ENCODE data around the gene SMIM3. TPM values are rescaled to one million over a fixed set of nuclear protein-coding genes. Genes with fewer than 3 reads are reported as not detected.

Gene SMIM3
- total and polyA plus RNA-seq, 2 of the 13 experiments (the other 11 are each of a cell fraction or from before 2014, with no cell fraction given), result 11.6 to 96.7 TPM

DNA sequence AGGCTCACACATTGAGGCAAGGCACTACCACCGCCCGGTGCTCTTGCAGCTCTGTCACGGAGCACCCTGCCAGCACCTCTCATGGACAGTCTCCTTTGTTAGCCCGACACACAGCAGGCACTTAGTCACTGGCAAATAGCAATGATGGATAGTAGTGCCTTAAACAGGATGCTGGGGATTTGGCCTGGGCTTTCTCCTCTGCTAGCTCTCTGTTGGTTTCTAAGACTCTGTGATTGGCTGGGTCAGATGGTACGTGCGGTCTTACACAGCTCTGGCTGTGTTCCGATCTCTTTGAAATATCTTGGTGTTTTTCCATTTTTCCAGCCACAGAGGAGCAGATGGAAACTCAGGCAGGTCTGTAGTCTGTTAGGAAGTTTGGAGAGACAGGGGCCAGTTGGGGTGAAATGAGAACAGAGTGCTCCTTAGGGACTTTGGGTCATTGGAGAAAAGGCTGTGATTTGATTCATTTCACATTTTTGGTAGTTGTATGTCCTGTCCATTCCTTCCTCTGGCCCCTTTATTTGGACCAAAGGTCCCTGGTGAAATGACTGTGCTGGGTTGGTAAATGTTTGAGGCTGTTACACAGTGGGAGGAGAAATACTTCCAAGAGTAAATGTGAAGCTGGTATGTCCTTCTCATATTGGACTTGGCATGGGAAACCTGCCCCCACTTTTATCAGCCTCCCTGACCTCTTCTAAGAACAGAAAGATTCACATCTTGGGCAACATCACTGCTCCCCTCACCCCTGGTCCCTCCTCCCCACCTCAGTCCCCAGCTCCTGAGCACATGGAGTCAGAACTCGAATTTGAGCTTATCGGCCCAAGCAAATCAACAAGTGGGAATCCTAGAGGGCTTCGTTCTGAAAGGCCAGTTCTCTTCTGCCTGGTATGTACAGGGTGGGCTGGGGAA lies 3.4 kb downstream of the SMIM3 start (continued):
- no peak for TF ChIP-seq KAT7 (CRISPR knock-in tag; IDR thresholded peaks at IDR 0.05; ENCODE audit: borderline replicate concordance)
- 0 out of 2 replicates have a peak, but pooled peaks have one; percentile 38 for TF ChIP-seq RFXAP (CRISPR knock-in tag; IDR thresholded peaks at IDR 0.05; ENCODE audit: borderline replicate concordance)
- TF ChIP-seq MYC (CRISPR knock-in tag; IDR thresholded peaks at IDR 0.05; ENCODE audit: borderline replicate concordance), result peak; percentile 46; the same call in 1 of the 2 replicates
- TF ChIP-seq DNMT1 (CRISPR knock-in tag; IDR thresholded peaks at IDR 0.05), result 0 out of 2 replicates have a peak, but pooled peaks have one; percentile 35
- TF ChIP-seq ZNF777 (CRISPR knock-in tag; IDR thresholded peaks at IDR 0.05), result no peak
- TF ChIP-seq RARA (CRISPR knock-in tag; IDR thresholded peaks at IDR 0.05), result 0 out of 2 replicates have a peak, but pooled peaks have one; percentile 26
- no peak for TF ChIP-seq ZNF773 (CRISPR knock-in tag; IDR thresholded peaks at IDR 0.05; ENCODE audit: borderline replicate concordance)
- TF ChIP-seq ZC3H13 (CRISPR knock-in tag; IDR thresholded peaks at IDR 0.05), result 0 out of 2 replicates have a peak, but pooled peaks have one; percentile 41
- TF ChIP-seq ZMYM3 (CRISPR knock-in tag; IDR thresholded peaks at IDR 0.05), result peak; percentile 62
- TF ChIP-seq, protein P1, sequence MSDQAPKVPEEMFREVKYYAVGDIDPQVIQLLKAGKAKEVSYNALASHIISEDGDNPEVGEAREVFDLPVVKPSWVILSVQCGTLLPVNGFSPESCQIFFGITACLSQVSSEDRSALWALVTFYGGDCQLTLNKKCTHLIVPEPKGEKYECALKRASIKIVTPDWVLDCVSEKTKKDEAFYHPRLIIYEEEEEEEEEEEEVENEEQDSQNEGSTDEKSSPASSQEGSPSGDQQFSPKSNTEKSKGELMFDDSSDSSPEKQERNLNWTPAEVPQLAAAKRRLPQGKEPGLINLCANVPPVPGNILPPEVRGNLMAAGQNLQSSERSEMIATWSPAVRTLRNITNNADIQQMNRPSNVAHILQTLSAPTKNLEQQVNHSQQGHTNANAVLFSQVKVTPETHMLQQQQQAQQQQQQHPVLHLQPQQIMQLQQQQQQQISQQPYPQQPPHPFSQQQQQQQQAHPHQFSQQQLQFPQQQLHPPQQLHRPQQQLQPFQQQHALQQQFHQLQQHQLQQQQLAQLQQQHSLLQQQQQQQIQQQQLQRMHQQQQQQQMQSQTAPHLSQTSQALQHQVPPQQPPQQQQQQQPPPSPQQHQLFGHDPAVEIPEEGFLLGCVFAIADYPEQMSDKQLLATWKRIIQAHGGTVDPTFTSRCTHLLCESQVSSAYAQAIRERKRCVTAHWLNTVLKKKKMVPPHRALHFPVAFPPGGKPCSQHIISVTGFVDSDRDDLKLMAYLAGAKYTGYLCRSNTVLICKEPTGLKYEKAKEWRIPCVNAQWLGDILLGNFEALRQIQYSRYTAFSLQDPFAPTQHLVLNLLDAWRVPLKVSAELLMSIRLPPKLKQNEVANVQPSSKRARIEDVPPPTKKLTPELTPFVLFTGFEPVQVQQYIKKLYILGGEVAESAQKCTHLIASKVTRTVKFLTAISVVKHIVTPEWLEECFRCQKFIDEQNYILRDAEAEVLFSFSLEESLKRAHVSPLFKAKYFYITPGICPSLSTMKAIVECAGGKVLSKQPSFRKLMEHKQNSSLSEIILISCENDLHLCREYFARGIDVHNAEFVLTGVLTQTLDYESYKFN (CRISPR knock-in tag; conservative IDR thresholded peaks at IDR 0.05), result peak; percentile 89
- TF ChIP-seq ASH2L (IDR thresholded peaks at IDR 0.05; ENCODE audit: insufficient read length, low read depth, low read length), result peak; percentile 82
- TF ChIP-seq KLF9 (CRISPR knock-in tag; IDR thresholded peaks at IDR 0.05; ENCODE audit: low read depth), result no peak
- TF ChIP-seq SALL1 (CRISPR knock-in tag; IDR thresholded peaks at IDR 0.05), result peak; percentile 26; the same call in 1 of the 2 replicates
- TF ChIP-seq, protein P2, sequence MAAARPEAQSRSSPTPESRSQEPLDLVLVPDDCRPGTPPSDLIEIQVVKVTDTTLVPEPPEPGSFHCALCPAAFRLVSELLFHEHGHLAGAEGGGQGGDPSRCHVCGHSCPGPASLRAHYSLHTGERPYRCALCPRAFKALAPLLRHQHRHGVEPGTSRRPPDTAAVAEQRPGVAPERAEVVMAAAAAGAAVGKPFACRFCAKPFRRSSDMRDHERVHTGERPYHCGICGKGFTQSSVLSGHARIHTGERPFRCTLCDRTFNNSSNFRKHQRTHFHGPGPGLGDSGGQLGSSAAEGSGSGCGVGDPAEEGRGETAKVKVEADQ (CRISPR knock-in tag; IDR thresholded peaks at IDR 0.05; ENCODE audit: borderline replicate concordance), result no peak
- TF ChIP-seq NCOA1 (CRISPR knock-in tag; IDR thresholded peaks at IDR 0.05), result 0 out of 2 replicates have a peak, but pooled peaks have one; percentile 18
- TF ChIP-seq ZNF552 (CRISPR knock-in tag; IDR thresholded peaks at IDR 0.05; ENCODE audit: borderline replicate concordance), result no peak
- no peak for TF ChIP-seq SIX4 (CRISPR knock-in tag; IDR thresholded peaks at IDR 0.05)
- TF ChIP-seq PHF5A (CRISPR knock-in tag; IDR thresholded peaks at IDR 0.05; ENCODE audit: low read depth, unreplicated experiment), result no peak
- no peak for TF ChIP-seq MIER2 (CRISPR knock-in tag; IDR thresholded peaks at IDR 0.05)
- TF ChIP-seq POLR2G (IDR thresholded peaks at IDR 0.05; ENCODE audit: low read depth, low read length), result peak; percentile 78
- no peak for TF ChIP-seq ONECUT2 (CRISPR knock-in tag; IDR thresholded peaks at IDR 0.05)
- TF ChIP-seq PHF21A (CRISPR knock-in tag; IDR thresholded peaks at IDR 0.05), result peak; percentile 88
- TF ChIP-seq KDM1A (CRISPR knock-in tag; IDR thresholded peaks at IDR 0.05), result 0 out of 2 replicates have a peak, but pooled peaks have one; percentile 50
- TF ChIP-seq, protein P3, sequence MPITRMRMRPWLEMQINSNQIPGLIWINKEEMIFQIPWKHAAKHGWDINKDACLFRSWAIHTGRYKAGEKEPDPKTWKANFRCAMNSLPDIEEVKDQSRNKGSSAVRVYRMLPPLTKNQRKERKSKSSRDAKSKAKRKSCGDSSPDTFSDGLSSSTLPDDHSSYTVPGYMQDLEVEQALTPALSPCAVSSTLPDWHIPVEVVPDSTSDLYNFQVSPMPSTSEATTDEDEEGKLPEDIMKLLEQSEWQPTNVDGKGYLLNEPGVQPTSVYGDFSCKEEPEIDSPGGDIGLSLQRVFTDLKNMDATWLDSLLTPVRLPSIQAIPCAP (CRISPR knock-in tag; IDR thresholded peaks at IDR 0.05; ENCODE audit: low read depth), result no peak
- TF ChIP-seq NFE2L1 (CRISPR knock-in tag; IDR thresholded peaks at IDR 0.05; ENCODE audit: borderline replicate concordance), result no peak
- 0 out of 2 replicates have a peak, but pooled peaks have one; percentile 17 for TF ChIP-seq ZNF558 (CRISPR knock-in tag; IDR thresholded peaks at IDR 0.05; ENCODE audit: borderline replicate concordance)

Measured in HepG2 (cell line).